ENCODE measurements around the gene LITAF.

Gene LITAF

GRCh38 chr16:11589198-11589550 lies 2.5 kb upstream of the LITAF start:
- no peak for DNase-seq

GRCh38 chr16:11588321-11589197 lies 1.8 kb upstream of the LITAF start:
- Histone ChIP-seq H3K27ac (ENCODE audit: low read length) (no peak overlapping the region), H3K4me2 (ENCODE audit: insufficient read depth, low read length) (no peak overlapping the region), H3K27me3 (ENCODE audit: insufficient read depth, low read length, poor library complexity) (peaks cover 30% of the 10 kb centered on the region), H4K20me1 (ENCODE audit: insufficient read depth, low read length) (no peaks in the 10 kb centered on the region), H3K4me1 (ENCODE audit: insufficient read depth, low read length) (peaks cover 31% of the 10 kb centered on the region), H2AFZ (ENCODE audit: low read depth, low read length) (no peak overlapping the region), H3K36me3 (ENCODE audit: insufficient read depth, low read length) (no peaks in the 10 kb centered on the region), H3K79me2 (ENCODE audit: insufficient read depth, low read length) (no peaks in the 10 kb centered on the region), H3K9ac (ENCODE audit: low read depth, low read length) (no peak overlapping the region), H3K9me3 (ENCODE audit: insufficient read depth, low read length, severe bottlenecking) (no peaks in the 10 kb centered on the region), H3K4me3 (ENCODE audit: low read depth in 1 of 2, low read length in 2 of 2) (no peak overlapping the region)
- TF ChIP-seq CTCF (IDR thresholded peaks at IDR 0.05; ENCODE audit: borderline replicate concordance, extremely low read depth, low read length, poor library complexity, severe bottlenecking) (no peak), EZH2 (IDR thresholded peaks at IDR 0.05; ENCODE audit: borderline replicate concordance, low read depth, low read length, severe bottlenecking) (no peak)
- no peak for ATAC-seq (ENCODE audit: insufficient read depth, low read depth)
- DNase-seq, result no peak

More at GRCh38 chr16:11589198-11589550, 2.5 kb upstream of the LITAF start:
- H2AFZ ChIP-seq (ENCODE audit: low read depth, low read length), result no peak overlapping the region
- H3K4me3 ChIP-seq (ENCODE audit: low read depth in 1 of 2, low read length in 2 of 2), result no peak overlapping the region
- peaks cover 30% of the 10 kb centered on the region for H3K27me3 ChIP-seq (ENCODE audit: insufficient read depth, low read length, poor library complexity)
- H3K27ac ChIP-seq (ENCODE audit: low read length), result no peak overlapping the region
- H3K36me3 ChIP-seq (ENCODE audit: insufficient read depth, low read length), result no peaks in the 10 kb centered on the region
- H4K20me1 ChIP-seq (ENCODE audit: insufficient read depth, low read length), result no peaks in the 10 kb centered on the region
- H3K9ac ChIP-seq (ENCODE audit: low read depth, low read length), result no peak overlapping the region
- no peak for TF ChIP-seq CTCF (IDR thresholded peaks at IDR 0.05; ENCODE audit: borderline replicate concordance, extremely low read depth, low read length, poor library complexity, severe bottlenecking)
- no peak for TF ChIP-seq EZH2 (IDR thresholded peaks at IDR 0.05; ENCODE audit: borderline replicate concordance, low read depth, low read length, severe bottlenecking)
- ATAC-seq (ENCODE audit: insufficient read depth, low read depth), result no peak
- H3K79me2 ChIP-seq (ENCODE audit: insufficient read depth, low read length), result no peaks in the 10 kb centered on the region
- H3K4me2 ChIP-seq (ENCODE audit: insufficient read depth, low read length), result no peak overlapping the region
- H3K4me1 ChIP-seq (ENCODE audit: insufficient read depth, low read length), result peaks cover 30% of the 10 kb centered on the region
- no peaks in the 10 kb centered on the region for H3K9me3 ChIP-seq (ENCODE audit: insufficient read depth, low read length, severe bottlenecking)

GRCh38 chr16:11587643-11588247 lies 1.0 kb upstream of the LITAF start:
- Histone ChIP-seq H3K9ac (ENCODE audit: low read depth, low read length) (peak overlapping the region; percentile 59), H3K4me1 (ENCODE audit: insufficient read depth, low read length) (peaks cover 31% of the 10 kb centered on the region), H3K9me3 (ENCODE audit: insufficient read depth, low read length, severe bottlenecking) (no peaks in the 10 kb centered on the region), H3K4me2 (ENCODE audit: insufficient read depth, low read length) (peak overlapping the region; percentile 73), H3K4me3 (ENCODE audit: low read depth in 1 of 2, low read length in 2 of 2) (peak overlapping the region in 1 of 2 experiments; percentile 61; a peak in 3 of 4 replicates), H2AFZ (ENCODE audit: low read depth, low read length) (peak overlapping the region; percentile 61), H4K20me1 (ENCODE audit: insufficient read depth, low read length) (no peaks in the 10 kb centered on the region; the same call in 1 of the 2 replicates), H3K79me2 (ENCODE audit: insufficient read depth, low read length) (no peaks in the 10 kb centered on the region), H3K36me3 (ENCODE audit: insufficient read depth, low read length) (no peaks in the 10 kb centered on the region), H3K27ac (ENCODE audit: low read length) (no peak overlapping the region; the same call in 1 of the 2 replicates), H3K27me3 (ENCODE audit: insufficient read depth, low read length, poor library complexity) (peaks cover 30% of the 10 kb centered on the region)
- DNase-seq, result no peak
- no peak for TF ChIP-seq EZH2 (IDR thresholded peaks at IDR 0.05; ENCODE audit: borderline replicate concordance, low read depth, low read length, severe bottlenecking)
- no peak for TF ChIP-seq CTCF (IDR thresholded peaks at IDR 0.05; ENCODE audit: borderline replicate concordance, extremely low read depth, low read length, poor library complexity, severe bottlenecking)
- ATAC-seq (ENCODE audit: insufficient read depth, low read depth), result no peak

All from DND-41 (cell line).